Vagina (tissue), 2 donors: ENCODE measurements around the gene GFER. TPM values are rescaled to one million over a fixed set of nuclear protein-coding genes. Genes with fewer than 3 reads are reported as not detected.

Source experiments
- DNase-seq, 2 donors: peaks; one replicate each; pipeline ENCODE4 v3.0.0-alpha.2; 2017; ENCODE audit errors: extremely low spot score in 2 of 2
- H3K27ac ChIP-seq: fragments of 200-600 bp; sonication (generic); one replicate; pipeline ENCODE4 v1.5.1; 2019
- H3K27me3 ChIP-seq: fragments of 200-600 bp; sonication (generic); one replicate; pipeline ENCODE4 v1.5.1; 2019
- H3K36me3 ChIP-seq, 2 donors: fragments of 200-600 bp; sonication (generic); one replicate each; pipeline ENCODE4 v1.5.1; 2017 to 2019
- H3K4me1 ChIP-seq: fragments of 200-600 bp; sonication (generic); one replicate; pipeline ENCODE4 v1.5.1; 2019
- H3K4me3 ChIP-seq, 2 donors: fragments of 200-600 bp; sonication (generic); 1 replicate in 1 of 2; 2 replicates in 1 of 2; pipeline ENCODE4 v1.5.1; 2016 to 2019
- H3K9me3 ChIP-seq: fragments of 200-600 bp; sonication (generic); one replicate; pipeline ENCODE4 v1.5.1; 2019
- CTCF ChIP-seq, 3 experiments: fragments of 450-650 bp in 2 of 3; fragments of 200-600 bp in 1 of 3; sonication (generic) in 1 of 3; IDR thresholded peaks; one replicate each; pipeline ENCODE4 v1.5.1; 2017 to 2019; ENCODE audit warnings: antibody characterized with exemption in 3 of 3, mild to moderate bottlenecking in 2 of 3, moderate library complexity in 2 of 3
- POLR2A ChIP-seq, 2 donors: fragments of 450-650 bp; IDR thresholded peaks; one replicate each; pipeline ENCODE4 v1.6.1; 2017; ENCODE audit warnings: antibody characterized with exemption in 2 of 2, mild to moderate bottlenecking in 2 of 2, moderate library complexity in 2 of 2
- POLR2AphosphoS5 ChIP-seq, 2 donors: sonication (generic); formaldehyde crosslinking; IDR thresholded peaks; one replicate each; pipeline ENCODE4 v1.9.0; 2017; ENCODE audit warnings: antibody characterized with exemption in 2 of 2, mild to moderate bottlenecking in 2 of 2, low read depth in 1 of 2; ENCODE audit not compliant: insufficient read depth in 1 of 2
- intact Hi-C: fragments of 100-400 bp; cut with DNase I; formaldehyde crosslinking; loops from one replicate; pipeline ENCODE4 v1.15.1; 2023
- total RNA-seq: library from RNA; depleted of rRNA; stranded (reverse); fragments of >200 nt; gene quantifications from one replicate; pipeline ENCODE4 v1.2.3, GENCODE V29; 2016

The GFER gene
- total RNA-seq, 1 donor from 2014 or later: 11.5 TPM

GRCh38 chr16:1974157-1975070, 9.6 kb upstream of the GFER start:
- Histone ChIP-seq H3K27ac (no peak overlapping the region), H3K27me3 (no peaks in the 10 kb centered on the region), H3K36me3 (peaks cover 0 to 41% of the 10 kb centered on the region in 2 donors), H3K4me1 (peaks cover 28% of the 10 kb centered on the region), H3K9me3 (no peaks in the 10 kb centered on the region), H3K4me3 (no peak overlapping the region)
- no peak for DNase-seq
- TF ChIP-seq CTCF (IDR thresholded peaks at IDR 0.05) (no peak), POLR2A (IDR thresholded peaks at IDR 0.05) (no peak), POLR2AphosphoS5 (IDR thresholded peaks at IDR 0.05; ENCODE audit: insufficient read depth in 1 of 2, low read depth in 1 of 2) (no peak)
- intact Hi-C loops: no loop called here

GRCh38 chr16:1975432-1976215, 8.4 kb upstream of the GFER start:
- peaks cover 37% of the 10 kb centered on the region for H3K4me1 ChIP-seq

GRCh38 chr16:1976216-1976520, 7.8 kb upstream of the GFER start:
- Histone ChIP-seq H3K36me3 (peaks cover 0 to 41% of the 10 kb centered on the region in 2 donors), H3K4me1 (peaks cover 31% of the 10 kb centered on the region), H3K27ac (no peak overlapping the region), H3K9me3 (no peaks in the 10 kb centered on the region), H3K4me3 (no peak overlapping the region), H3K27me3 (no peaks in the 10 kb centered on the region)
- TF ChIP-seq POLR2AphosphoS5 (IDR thresholded peaks at IDR 0.05; ENCODE audit: insufficient read depth in 1 of 2, low read depth in 1 of 2) (no peak), POLR2A (IDR thresholded peaks at IDR 0.05) (no peak), CTCF (IDR thresholded peaks at IDR 0.05) (no peak)
- no peak for DNase-seq
- intact Hi-C loops: no loop called here

More at GRCh38 chr16:1975432-1976215, 8.4 kb upstream of the GFER start:
- intact Hi-C loops: no loop called here
- peaks cover 0 to 41% of the 10 kb centered on the region in 2 donors for H3K36me3 ChIP-seq
- no peak overlapping the region for H3K27ac ChIP-seq
- no peak overlapping the region for H3K4me3 ChIP-seq
- no peak for DNase-seq
- TF ChIP-seq POLR2AphosphoS5 (IDR thresholded peaks at IDR 0.05; ENCODE audit: insufficient read depth in 1 of 2, low read depth in 1 of 2) (no peak), POLR2A (IDR thresholded peaks at IDR 0.05) (no peak), CTCF (IDR thresholded peaks at IDR 0.05) (no peak)
- no peaks in the 10 kb centered on the region for H3K27me3 ChIP-seq
- H3K9me3 ChIP-seq: no peaks in the 10 kb centered on the region

- no peak for DNase-seq
- Histone ChIP-seq H3K36me3 (peaks cover 0 to 41% of the 10 kb centered on the region in 2 donors), H3K4me1 (peaks cover 27% of the 10 kb centered on the region)
Observed at GRCh38 chr16:1976951-1977874, 6.8 kb upstream of the GFER start.

More at GRCh38 chr16:1976951-1977874, 6.8 kb upstream of the GFER start:
- TF ChIP-seq CTCF (IDR thresholded peaks at IDR 0.05) (no peak), POLR2A (IDR thresholded peaks at IDR 0.05) (no peak), POLR2AphosphoS5 (IDR thresholded peaks at IDR 0.05; ENCODE audit: insufficient read depth in 1 of 2, low read depth in 1 of 2) (no peak)
- H3K4me3 ChIP-seq: no peak overlapping the region
- intact Hi-C loops: no loop called here
- H3K27ac ChIP-seq: no peak overlapping the region
- H3K27me3 ChIP-seq: no peaks in the 10 kb centered on the region
- no peaks in the 10 kb centered on the region for H3K9me3 ChIP-seq
